Pancreas (tissue), 10 donors: ENCODE results near the gene SPINT2. TPM values are rescaled to one million over a fixed set of nuclear protein-coding genes. Genes with fewer than 3 reads are reported as not detected.
A peak's percentile ranks its signal among the peaks of the same experiment; 100 is the strongest.

Experiments
- ATAC-seq, 4 donors: fragments of 200-7000 bp; cut with Tn5 transposase; one replicate each; pipeline versions ENCODE4 v1.8.0 to v1.9.1; 2020; ENCODE audit warnings: mild to moderate bottlenecking in 4 of 4, moderate library complexity in 4 of 4
- DNase-seq, 6 donors: peaks; one replicate each; pipeline ENCODE4 v3.0.0-alpha.2; 2020
- FAIRE-seq: peaks from 2 replicates; lab custom pipeline; 2012; peaks lifted over from hg19 to GRCh38; lab: Jason Lieb, UNC
- H3K27ac ChIP-seq, 4 donors: fragments of 200-600 bp; sonication (generic); 1 replicate in 3 of 4; 2 replicates in 1 of 4; pipeline versions ENCODE4 v1.5.0 to v1.8.0; 2020
- H3K27me3 ChIP-seq, 4 donors: fragments of 200-600 bp; one replicate each; pipeline ENCODE4 v1.8.0; 2021
- H3K36me3 ChIP-seq, 3 donors: fragments of 200-600 bp; sonication (generic) in 1 of 3; one replicate each; pipeline versions ENCODE4 v1.5.0 to v1.8.0; 2020 to 2021
- H3K4me1 ChIP-seq, 3 donors: fragments of 200-600 bp; one replicate each; pipeline ENCODE4 v1.8.0; 2021
- H3K4me3 ChIP-seq, 4 donors: fragments of 200-600 bp; sonication (generic) in 2 of 4; one replicate each; pipeline versions ENCODE4 v1.5.0 to v1.8.0; 2020 to 2021
- H3K9me3 ChIP-seq, 4 donors: fragments of 200-600 bp; one replicate each; pipeline ENCODE4 v1.8.0; 2021
- CTCF ChIP-seq, 4 donors: fragments of 200-600 bp; sonication (generic) in 3 of 4; IDR thresholded peaks; one replicate each; pipeline versions ENCODE4 v1.5.0 to v1.8.0; 2021; ENCODE audit warnings: antibody characterized with exemption in 4 of 4
- WGBS, 2 donors: extraction: QIAGEN DNeasy Blood & Tissue Kit; methylation state at CpG; one replicate each; pipeline ENCODE4 v1.1.7; 2013; 5-methylcytosine and 5-hydroxymethylcytosine counted together
- intact Hi-C, 3 donors: fragments of 100-400 bp; cut with DNase I; formaldehyde crosslinking; loops; one replicate each; pipeline versions ENCODE4 v1.11.1 to v1.14.2; 2022
- polyA plus RNA-seq, 2 donors: library from polyadenylated mRNA; stranded (reverse); fragments of 200-250 nt; gene quantifications; one replicate each; pipeline ENCODE4 v1.2.3, GENCODE V29; 2013
- total RNA-seq, 6 donors: library from RNA; stranded (reverse); fragmentation: NEBNext Ultra II Directional in 4 of 6; extraction: Animal tissue kit (Norgen Biotek cat#: 25700) in 4 of 6; gene quantifications; one replicate each; pipeline versions ENCODE4 v1.2.1 to v1.2.4, GENCODE V29; 2021 to 2023
- donor health status: healthy with polysubstance abuse.
- donor health status: DM: no; HTN: no; CAD: no; lungs with moderate emphysema.
- donor health status: DM: no; HTN: no; CAD: no.
- donor health status: control.
- donor health status: control.
- donor health status: Bipolar disorder and iron deficiency.
- donor health status: DM: yes; HTN: yes; CAD: no.
- donor health status: DM: no; HTN: no; CAD: no.
- donor health status: DM: no; HTN: no; CAD: no.
- donor health status: DM: yes; HTN: yes; CAD: no.

Gene SPINT2
- total and polyA plus RNA-seq, 8 donors = 121 to 337 (median 171) TPM

DNA sequence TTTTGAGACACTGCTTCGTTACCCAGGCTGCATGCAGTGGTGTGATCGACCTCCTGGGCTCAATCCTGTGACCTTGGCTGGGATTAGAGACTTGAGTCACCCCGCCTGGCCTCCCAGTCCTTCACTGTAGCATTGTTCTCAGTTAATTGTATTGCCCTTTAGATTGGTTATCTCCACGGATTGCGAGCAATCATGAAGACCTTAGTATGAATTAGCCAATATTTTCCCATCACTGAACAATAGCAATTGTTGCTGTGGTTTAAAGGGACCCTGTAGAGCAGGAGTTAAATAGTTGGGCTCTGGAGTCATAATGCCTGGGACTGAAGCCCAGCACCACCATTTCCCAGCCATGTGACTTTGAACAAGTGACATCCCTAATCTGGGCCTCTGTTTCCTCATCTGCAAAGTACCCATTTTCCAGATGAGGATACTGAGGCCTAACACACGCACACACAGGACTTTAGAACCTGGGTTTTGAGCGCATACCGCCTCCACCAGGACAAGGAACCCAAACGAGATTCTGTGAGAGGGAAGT is 16.6 kb upstream of the SPINT2 start:
- no peak for ATAC-seq
- 61 to 65% methylated on average over 9 of the region's 9 CpGs for WGBS, 2 donors
- intact Hi-C loops = loop anchor here in 2 of 3 donors (5.0 to 10.0 kb wide), 2 partner anchors 74 to 77 kb away; no protein-coding TSS in a partner anchor
- H3K27ac ChIP-seq = no peak overlapping the region
- no peak for TF ChIP-seq CTCF (IDR thresholded peaks at IDR 0.05)
- no peak for FAIRE-seq
- no peak overlapping the region for H3K4me3 ChIP-seq
- no peaks in the 10 kb centered on the region for H3K36me3 ChIP-seq
- peaks cover 0 to 15% (median 5%) of the 10 kb centered on the region in 3 donors for H3K4me1 ChIP-seq
- no peak for DNase-seq
- H3K27me3 ChIP-seq = no peaks in the 10 kb centered on the region
- no peaks in the 10 kb centered on the region for H3K9me3 ChIP-seq

- WGBS, 2 donors = 81 to 91% methylated on average over 7 of the region's 7 CpGs
- Histone ChIP-seq H3K36me3 (no peaks in the 10 kb centered on the region), H3K27me3 (no peaks in the 10 kb centered on the region), H3K4me1 (peaks cover 0 to 15% (median 5%) of the 10 kb centered on the region in 3 donors), H3K27ac (no peak overlapping the region), H3K9me3 (no peaks in the 10 kb centered on the region), H3K4me3 (no peak overlapping the region)
- DNase-seq (no peak), ATAC-seq (no peak), FAIRE-seq (no peak)
- intact Hi-C loops = loop anchor here in 2 of 3 donors (5.0 to 10.0 kb wide), 2 partner anchors 74 to 76 kb away; no protein-coding TSS in a partner anchor
- no peak for TF ChIP-seq CTCF (IDR thresholded peaks at IDR 0.05)
Measured at GRCh38 chr19:38248421-38248820, 16.0 kb upstream of the SPINT2 start.

GRCh38 chr19:38250428-38250820 is 13.9 kb upstream of the SPINT2 start:
- no peak for TF ChIP-seq CTCF (IDR thresholded peaks at IDR 0.05)
- DNase-seq (no peak), FAIRE-seq (no peak), ATAC-seq (no peak)
- no peaks in the 10 kb centered on the region for H3K36me3 ChIP-seq
- intact Hi-C loops = no loop called here
- H3K27me3 ChIP-seq = no peaks in the 10 kb centered on the region
- no peak overlapping the region for H3K4me3 ChIP-seq
- no peaks in the 10 kb centered on the region for H3K9me3 ChIP-seq
- H3K4me1 ChIP-seq = peaks cover 0 to 15% (median 5%) of the 10 kb centered on the region in 3 donors
- peak overlapping the region in 1 of 4 donors; percentile 51 for H3K27ac ChIP-seq

- peak overlapping the region in 3 of 4 donors; percentile 28 to 51 (median 33) for H3K27ac ChIP-seq
- no peaks in the 10 kb centered on the region for H3K36me3 ChIP-seq
- no peaks in the 10 kb centered on the region for H3K9me3 ChIP-seq
- FAIRE-seq = no peak
- peaks cover 0 to 15% (median 5%) of the 10 kb centered on the region in 3 donors for H3K4me1 ChIP-seq
- no peak for TF ChIP-seq CTCF (IDR thresholded peaks at IDR 0.05)
- intact Hi-C loops = no loop called here
- ATAC-seq = peak; percentile 55 to 76 (median 73)
- no peaks in the 10 kb centered on the region for H3K27me3 ChIP-seq
- WGBS, 2 donors = 19 to 22% methylated on average over 18 of the region's 18 CpGs
- H3K4me3 ChIP-seq = no peak overlapping the region
- DNase-seq = peak; percentile 62 to 88 (median 74)
Measured at GRCh38 chr19:38250821-38251563, 13.4 kb upstream of the SPINT2 start.
